Measurements from ENCODE around the gene PLEKHG2. TPM values are rescaled to one million over a fixed set of nuclear protein-coding genes. Genes with fewer than 3 reads are reported as not detected.

Gene PLEKHG2
- total and polyA plus RNA-seq, 9 of the 15 experiments (the other 6 are each of a cell fraction or from before 2014, with no cell fraction given), result 0.98 to 45.7 (median 9.8) TPM

DNA sequence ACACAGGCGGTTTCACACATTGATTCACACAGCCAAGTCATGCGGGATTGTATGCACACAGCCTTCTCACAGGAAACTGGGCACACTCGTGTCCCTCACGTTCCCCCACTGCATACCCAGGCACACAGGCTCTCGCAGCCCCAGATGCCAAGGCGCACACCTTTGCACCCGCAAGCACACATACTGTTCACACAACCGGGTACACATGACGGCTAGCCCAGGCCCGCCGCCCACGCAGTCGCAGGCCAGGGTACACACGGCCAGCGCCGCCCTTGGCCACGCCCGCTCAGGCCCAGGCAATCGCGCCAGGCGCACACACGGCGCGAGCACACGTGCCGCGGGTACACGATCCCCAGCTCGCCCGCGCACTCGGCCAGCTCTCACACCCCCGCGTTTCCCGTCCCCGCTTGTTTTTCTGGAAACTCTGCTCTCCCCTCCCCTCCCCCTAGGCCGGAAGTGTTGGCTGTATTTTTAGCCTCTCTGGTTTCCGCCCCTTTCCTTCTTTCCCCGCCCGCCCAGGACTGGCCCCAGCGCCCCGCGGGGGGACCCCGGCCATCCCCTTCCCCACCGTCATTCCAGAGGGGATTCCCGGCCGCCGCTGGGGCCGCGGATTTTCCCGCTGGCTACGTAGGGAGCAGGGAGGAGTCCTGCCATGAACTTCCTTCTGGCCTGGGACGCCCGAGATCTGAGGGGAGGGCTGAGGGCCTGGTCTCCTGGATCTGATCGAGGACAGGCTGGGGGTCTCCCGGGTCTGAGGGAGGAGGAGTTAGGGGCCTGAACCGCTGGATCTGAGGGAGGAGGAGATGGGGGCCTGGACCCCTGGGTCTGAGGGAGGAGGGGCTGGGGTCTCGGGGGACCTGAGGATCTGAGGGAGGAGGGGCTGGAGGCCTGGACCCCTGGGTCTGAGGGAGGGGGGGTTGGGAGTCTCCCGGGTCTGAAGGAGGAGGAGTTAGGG lies 9.8 kb upstream of the PLEKHG2 start (continued):
- TF ChIP-seq ZNF384 (IDR thresholded peaks at IDR 0.05; ENCODE audit: low read depth, low read length) (no peak), TEAD1 (CRISPR knock-in tag; IDR thresholded peaks at IDR 0.05) (peak in 1 of 2 experiments; percentile 24; a peak in 1 of 4 replicates), SOX6 (IDR thresholded peaks at IDR 0.05) (peak; percentile 76), FOS (IDR thresholded peaks at IDR 0.05; ENCODE audit: extremely low read depth, insufficient read length) (no peak), GTF2F1 (IDR thresholded peaks at IDR 0.05; ENCODE audit: low read depth, low read length) (no peak), ZSCAN32 (CRISPR knock-in tag; IDR thresholded peaks at IDR 0.05) (no peak), RBM34 (IDR thresholded peaks at IDR 0.05; ENCODE audit: borderline replicate concordance, insufficient read depth, low read length) (no peak), EZH2 (IDR thresholded peaks at IDR 0.05; ENCODE audit: borderline replicate concordance, low read depth, low read length) (no peak), BHLHE40 (IDR thresholded peaks at IDR 0.05; ENCODE audit: low read length) (peak; percentile 98), PURB (CRISPR knock-in tag; IDR thresholded peaks at IDR 0.05; ENCODE audit: low read depth) (no peak), ZNF75A (CRISPR knock-in tag; IDR thresholded peaks at IDR 0.05) (no peak)
- TF ChIP-seq, protein P1, sequence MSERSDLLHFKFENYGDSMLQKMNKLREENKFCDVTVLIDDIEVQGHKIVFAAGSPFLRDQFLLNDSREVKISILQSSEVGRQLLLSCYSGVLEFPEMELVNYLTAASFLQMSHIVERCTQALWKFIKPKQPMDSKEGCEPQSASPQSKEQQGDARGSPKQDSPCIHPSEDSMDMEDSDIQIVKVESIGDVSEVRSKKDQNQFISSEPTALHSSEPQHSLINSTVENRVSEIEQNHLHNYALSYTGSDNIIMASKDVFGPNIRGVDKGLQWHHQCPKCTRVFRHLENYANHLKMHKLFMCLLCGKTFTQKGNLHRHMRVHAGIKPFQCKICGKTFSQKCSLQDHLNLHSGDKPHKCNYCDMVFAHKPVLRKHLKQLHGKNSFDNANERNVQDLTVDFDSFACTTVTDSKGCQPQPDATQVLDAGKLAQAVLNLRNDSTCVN (CRISPR knock-in tag; IDR thresholded peaks at IDR 0.05), result no peak
- TF ChIP-seq, protein P2, sequence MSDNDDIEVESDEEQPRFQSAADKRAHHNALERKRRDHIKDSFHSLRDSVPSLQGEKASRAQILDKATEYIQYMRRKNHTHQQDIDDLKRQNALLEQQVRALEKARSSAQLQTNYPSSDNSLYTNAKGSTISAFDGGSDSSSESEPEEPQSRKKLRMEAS (CRISPR knock-in tag; IDR thresholded peaks at IDR 0.05), result peak; percentile 94
- TF ChIP-seq, protein P3, sequence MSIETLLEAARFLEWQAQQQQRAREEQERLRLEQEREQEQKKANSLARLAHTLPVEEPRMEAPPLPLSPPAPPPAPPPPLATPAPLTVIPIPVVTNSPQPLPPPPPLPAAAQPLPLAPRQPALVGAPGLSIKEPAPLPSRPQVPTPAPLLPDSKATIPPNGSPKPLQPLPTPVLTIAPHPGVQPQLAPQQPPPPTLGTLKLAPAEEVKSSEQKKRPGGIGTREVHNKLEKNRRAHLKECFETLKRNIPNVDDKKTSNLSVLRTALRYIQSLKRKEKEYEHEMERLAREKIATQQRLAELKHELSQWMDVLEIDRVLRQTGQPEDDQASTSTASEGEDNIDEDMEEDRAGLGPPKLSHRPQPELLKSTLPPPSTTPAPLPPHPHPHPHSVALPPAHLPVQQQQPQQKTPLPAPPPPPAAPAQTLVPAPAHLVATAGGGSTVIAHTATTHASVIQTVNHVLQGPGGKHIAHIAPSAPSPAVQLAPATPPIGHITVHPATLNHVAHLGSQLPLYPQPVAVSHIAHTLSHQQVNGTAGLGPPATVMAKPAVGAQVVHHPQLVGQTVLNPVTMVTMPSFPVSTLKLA (conservative IDR thresholded peaks at IDR 0.05), result peak; percentile 83 to 94; a peak in 3 of 4 replicates
- TF ChIP-seq, protein P4, sequence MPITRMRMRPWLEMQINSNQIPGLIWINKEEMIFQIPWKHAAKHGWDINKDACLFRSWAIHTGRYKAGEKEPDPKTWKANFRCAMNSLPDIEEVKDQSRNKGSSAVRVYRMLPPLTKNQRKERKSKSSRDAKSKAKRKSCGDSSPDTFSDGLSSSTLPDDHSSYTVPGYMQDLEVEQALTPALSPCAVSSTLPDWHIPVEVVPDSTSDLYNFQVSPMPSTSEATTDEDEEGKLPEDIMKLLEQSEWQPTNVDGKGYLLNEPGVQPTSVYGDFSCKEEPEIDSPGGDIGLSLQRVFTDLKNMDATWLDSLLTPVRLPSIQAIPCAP (CRISPR knock-in tag; IDR thresholded peaks at IDR 0.05; ENCODE audit: borderline replicate concordance), result no peak
- TF ChIP-seq, protein P5, sequence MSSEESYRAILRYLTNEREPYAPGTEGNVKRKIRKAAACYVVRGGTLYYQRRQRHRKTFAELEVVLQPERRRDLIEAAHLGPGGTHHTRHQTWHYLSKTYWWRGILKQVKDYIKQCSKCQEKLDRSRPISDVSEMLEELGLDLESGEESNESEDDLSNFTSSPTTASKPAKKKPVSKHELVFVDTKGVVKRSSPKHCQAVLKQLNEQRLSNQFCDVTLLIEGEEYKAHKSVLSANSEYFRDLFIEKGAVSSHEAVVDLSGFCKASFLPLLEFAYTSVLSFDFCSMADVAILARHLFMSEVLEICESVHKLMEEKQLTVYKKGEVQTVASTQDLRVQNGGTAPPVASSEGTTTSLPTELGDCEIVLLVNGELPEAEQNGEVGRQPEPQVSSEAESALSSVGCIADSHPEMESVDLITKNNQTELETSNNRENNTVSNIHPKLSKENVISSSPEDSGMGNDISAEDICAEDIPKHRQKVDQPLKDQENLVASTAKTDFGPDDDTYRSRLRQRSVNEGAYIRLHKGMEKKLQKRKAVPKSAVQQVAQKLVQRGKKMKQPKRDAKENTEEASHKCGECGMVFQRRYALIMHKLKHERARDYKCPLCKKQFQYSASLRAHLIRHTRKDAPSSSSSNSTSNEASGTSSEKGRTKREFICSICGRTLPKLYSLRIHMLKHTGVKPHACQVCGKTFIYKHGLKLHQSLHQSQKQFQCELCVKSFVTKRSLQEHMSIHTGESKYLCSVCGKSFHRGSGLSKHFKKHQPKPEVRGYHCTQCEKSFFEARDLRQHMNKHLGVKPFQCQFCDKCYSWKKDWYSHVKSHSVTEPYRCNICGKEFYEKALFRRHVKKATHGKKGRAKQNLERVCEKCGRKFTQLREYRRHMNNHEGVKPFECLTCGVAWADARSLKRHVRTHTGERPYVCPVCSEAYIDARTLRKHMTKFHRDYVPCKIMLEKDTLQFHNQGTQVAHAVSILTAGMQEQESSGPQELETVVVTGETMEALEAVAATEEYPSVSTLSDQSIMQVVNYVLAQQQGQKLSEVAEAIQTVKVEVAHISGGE (CRISPR knock-in tag; IDR thresholded peaks at IDR 0.05), result peak in 1 of 3 experiments; percentile 55; a peak in 2 of 6 replicates
- TF ChIP-seq, protein P6, sequence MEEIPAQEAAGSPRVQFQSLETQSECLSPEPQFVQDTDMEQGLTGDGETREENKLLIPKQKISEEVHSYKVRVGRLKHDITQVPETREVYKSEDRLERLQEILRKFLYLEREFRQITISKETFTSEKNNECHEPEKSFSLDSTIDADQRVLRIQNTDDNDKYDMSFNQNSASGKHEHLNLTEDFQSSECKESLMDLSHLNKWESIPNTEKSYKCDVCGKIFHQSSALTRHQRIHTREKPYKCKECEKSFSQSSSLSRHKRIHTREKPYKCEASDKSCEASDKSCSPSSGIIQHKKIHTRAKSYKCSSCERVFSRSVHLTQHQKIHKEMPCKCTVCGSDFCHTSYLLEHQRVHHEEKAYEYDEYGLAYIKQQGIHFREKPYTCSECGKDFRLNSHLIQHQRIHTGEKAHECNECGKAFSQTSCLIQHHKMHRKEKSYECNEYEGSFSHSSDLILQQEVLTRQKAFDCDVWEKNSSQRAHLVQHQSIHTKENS (CRISPR knock-in tag; IDR thresholded peaks at IDR 0.05), result no peak
